ENCODE measurements around the gene FST.

FST gene

DNA sequence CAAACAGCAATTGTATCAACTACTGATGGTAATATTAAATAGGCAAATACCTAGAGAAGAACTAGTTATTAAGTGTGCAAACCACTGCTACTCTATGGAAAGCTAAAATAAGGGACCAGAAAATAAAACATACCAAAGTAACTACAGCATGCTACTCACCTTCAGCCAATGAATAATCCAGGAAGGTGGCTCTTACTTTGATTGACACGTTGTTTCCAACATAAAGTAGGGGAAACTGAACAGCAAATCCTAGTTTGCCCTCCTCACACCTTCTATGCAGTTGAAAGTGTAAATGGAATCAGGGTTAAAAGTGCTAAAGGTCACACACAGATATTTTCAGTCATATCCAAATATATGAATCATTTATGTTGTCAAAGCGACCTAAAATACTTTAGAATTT lies 5.1 kb upstream of the FST start:
- DNase-seq, result no peak

DNA sequence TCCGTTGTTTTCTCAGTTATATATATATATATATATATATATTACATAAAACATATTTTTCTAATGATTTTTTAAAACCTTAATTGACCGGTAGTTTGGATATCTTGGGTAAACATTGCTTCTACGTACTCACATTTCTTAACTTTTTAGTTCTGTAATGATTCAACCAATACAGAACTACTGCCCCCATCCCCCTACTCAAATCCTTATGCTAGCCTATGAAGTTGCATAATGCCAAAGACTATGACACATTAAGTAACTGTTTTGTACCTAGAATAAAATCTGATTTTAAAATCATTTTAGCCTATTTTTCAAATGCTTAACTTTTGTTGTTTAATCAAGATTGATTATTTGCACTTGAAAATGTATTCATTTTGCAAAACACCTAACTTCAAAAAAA lies 4.4 kb upstream of the FST start:
- DNase-seq, result no peak

DNA sequence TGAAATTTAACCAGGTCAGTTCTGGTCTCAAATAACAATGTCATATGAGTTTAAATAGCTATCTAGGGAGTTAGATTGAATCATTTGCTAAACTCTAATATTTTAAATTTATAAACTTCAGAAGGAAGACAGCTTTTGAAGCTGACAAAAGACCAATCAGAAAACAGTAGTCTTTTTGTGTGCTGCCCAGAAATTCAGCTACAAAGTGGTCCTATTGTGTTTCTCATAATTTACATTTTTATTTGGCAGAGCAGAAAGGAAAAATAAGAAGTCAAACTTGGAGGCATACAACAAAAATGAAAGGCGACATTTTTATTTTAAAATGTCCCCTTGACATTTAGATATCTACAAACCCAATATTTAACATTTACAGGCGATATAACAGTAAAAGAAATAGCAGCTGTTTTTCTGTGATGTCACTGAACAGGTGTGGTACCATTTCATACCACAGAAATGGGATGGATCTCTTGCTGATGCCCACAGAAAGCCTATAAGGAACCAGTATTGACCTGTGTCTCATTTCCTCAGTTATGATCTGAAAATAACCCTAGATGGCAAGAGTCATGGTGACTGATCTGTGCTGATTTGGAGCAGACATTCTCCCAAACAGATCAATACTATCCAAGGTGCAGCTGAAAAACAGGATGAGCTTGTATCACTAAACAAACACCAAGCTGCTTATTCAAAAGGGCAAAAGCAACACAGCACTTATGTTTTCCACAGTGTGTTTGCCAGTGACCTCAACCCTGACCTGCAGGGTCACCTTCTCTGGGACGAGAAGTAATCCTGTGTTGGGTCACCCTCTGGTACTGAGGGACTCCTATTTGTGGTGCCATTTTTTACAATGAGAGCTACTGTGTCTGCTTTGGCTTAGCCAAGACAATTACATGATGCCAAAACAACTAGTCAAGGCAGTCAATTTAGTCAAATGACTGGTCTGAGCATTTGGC lies 3.6 kb upstream of the FST start:
- DNase-seq, result no peak

DNA sequence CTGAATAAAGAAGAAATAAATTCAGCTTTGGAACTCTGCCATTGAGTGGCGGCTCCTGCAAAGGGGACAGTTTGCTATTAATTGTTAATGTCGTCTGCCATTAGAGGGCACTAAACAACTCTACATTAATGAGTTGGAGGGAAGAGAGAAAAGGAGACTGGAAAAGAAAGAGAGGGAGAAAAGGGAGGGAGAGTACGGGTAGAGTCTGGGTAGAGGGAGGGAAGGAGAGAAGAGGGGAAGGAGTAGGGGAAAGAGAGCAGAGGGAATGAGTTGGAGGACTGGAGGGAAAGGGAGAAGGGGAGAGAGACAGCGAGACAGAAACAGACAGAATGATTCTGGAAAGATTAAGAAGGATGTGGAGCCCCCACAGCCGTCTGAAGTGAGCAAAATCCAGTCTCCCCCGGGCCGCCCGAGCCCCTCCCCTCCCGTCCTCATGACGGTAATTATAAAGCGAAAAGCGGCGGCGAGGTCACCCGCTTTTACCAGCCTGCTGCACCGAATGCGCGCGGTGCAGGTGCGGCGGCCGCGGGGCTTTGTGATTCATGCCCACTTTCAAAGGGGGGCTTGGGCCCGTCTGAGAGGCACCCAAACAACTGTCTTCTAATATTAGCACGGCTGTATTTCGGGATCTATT lies 1.9 kb upstream of the FST start:
- DNase-seq, result peak; percentile 54 to 74 (median 70)

DNA sequence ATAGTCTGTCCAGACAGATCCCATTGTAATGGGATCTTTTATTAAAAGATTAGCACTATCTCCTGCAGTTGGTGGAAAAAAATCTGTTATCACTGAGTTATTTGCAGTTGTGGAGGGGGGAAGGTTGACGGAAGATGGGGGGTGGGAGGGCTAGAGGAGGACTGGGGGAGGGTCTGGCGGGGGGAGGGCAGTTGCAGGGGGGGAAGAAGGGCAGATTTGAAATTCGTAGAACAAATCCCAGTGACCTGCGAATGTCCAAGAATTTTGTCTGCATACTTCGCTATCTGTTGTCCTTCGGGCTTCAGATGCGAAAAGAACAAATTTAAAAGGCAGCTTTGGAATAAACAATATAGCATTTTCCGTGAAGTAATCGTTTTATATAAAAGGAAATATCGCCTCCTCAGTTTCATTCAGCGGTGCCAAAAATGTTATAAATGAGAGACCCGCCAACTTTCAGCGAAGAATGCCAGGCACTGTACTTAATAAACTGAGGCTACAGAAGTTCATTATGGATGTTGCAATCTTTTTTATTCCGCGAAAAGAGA lies 1.3 kb upstream of the FST start:
- no peak for DNase-seq

DNA sequence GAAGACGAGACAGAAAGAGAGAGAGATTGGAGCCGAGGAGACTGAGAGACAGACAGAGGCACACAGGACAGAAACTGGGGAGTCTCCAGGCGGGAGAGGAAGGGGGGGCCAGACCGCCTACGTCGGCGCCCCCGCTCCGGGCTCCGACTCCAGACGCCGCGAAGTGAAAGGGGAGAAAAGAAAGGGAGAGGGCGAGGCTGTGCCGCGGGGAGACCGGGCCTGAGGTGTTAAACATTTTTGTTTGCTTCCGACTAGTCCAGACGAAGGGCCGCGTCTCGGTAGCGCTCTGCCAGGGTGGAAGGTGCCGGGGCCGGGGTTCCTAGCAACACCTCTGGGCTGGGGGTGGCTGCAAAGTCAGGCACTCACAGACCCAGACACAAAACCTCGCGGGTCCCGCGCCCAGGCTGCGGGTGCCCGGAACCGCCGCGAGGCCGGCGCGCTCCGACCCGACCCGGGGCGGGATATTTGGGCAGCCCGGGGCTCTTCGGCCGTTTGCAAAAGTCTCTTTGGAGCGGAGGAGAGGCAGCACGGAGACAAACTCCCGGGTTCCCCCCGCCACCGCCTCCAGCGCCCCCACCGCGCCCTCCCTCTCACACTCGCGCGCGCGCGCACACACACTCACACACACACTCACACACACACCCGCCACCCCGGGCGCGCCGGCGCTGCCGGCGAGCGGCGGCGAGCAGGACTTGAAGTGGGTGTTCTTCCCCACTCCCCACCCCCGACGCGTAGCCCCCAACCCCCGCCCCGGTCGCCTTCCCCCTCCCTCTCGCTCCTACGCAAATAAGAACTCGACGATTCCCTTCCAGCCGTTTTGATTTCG lies 626 bp upstream of the FST start:
- DNase-seq, result peak; percentile 31 to 56 (median 42)

DNA sequence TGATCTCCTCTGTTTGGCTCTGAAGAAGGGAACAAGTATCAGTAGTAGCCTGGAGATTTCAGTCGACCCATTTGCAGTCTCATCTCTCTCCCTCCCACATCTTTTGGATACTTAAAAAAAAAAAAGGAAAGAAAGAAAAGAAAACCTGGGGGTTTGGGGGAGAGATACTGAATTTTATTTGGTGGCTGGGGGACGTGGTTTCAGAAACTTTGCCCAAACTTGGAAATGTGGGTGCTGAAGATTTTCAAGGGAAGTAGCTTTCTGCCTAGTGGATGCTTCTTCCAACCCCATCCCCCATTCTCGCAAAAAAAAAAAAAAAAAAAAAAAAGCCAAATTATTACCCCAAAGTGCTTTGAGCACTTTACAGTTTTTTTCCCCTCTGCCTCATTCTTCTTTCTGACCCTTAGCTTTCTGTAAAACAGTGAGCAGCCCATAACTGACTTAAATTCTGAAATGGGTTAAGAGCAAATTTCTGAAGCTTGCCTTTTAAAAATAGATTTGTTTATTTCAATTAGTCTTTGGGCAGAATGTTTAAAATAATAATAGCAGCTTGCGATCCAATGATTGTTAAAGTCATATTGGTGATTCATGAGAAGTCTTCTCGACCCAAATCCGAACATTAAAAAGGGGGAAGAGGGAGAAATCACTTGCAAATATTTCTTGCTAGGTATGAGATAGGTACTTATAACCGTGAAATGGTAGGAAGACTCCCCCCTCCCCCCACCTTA lies 894 bp downstream of the FST start:
- DNase-seq, result no peak

DNA sequence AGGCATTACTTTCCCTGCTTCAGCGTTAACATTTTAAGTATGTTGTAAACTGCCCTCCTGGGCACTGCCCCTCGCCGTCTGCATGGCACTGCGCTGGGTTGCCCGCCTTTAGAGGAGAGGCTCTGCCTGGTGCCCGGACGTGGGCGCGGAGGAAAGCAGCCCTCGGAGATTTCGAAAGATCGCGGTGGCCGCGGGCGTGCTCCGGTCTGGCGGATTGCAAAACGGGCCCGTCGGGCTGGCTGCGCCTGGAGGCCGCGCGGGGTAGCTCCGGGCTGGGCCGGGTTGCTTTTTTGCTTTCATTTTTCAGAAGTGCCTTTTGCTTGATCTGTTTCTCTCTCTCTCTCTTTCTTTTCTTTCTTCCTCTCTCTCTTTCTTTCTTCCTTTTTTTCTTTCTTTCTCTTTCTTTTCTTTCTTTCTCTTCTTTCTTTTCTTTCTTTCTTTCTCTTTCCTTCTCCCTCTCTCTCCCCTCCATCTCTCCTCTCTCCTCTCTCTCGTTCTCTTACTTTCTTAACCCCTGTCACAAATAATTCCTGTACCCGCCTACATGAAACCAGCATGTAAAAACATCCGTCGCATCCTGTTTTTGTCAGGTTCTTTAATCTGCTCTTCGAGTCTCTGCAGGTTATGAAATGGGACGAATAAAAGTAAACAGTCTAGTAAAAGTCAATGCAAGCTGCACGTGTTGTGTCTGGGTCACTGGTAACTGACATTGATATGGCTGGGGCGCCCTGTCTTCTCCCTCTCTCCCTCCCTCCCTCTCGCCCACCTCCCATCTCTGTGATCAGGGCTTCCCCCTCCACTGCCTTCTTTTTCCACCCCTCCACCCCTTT lies 1.7 kb downstream of the FST start:
- DNase-seq, result peak; percentile 91 to 96 (median 95)

DNA sequence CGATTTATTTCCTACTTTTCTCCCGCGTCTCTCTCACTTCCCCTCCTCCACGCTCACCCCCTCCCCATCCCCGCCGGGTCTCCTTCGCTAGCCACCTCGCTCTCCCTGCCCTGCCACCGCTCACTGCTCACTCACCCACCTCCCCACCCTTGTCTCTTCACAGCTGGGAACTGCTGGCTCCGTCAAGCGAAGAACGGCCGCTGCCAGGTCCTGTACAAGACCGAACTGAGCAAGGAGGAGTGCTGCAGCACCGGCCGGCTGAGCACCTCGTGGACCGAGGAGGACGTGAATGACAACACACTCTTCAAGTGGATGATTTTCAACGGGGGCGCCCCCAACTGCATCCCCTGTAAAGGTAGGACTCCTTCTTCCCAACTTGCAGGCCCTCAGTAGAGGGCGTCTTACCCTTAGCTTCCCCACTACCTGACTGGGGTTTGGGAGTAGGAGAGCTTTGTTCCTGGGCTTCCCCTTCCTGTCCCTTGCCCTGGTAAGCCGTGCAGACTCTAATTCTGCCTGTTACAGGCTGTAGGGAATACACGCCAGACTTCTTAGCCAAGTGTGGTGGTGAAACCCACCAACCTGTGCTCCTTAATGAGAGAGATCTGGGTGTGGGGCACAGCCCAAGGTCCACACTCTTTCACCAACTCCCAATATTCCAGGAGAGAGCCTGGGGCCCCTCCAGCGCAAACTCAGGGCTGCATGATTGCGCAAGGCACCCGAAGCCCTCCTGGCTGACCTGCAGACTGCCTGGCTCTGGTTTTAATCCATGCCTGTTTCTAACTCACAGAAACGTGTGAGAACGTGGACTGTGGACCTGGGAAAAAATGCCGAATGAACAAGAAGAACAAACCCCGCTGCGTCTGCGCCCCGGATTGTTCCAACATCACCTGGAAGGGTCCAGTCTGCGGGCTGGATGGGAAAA lies 2.5 kb downstream of the FST start:
- DNase-seq, result peak in 2 of 3 donors; percentile 10 to 20

DNA sequence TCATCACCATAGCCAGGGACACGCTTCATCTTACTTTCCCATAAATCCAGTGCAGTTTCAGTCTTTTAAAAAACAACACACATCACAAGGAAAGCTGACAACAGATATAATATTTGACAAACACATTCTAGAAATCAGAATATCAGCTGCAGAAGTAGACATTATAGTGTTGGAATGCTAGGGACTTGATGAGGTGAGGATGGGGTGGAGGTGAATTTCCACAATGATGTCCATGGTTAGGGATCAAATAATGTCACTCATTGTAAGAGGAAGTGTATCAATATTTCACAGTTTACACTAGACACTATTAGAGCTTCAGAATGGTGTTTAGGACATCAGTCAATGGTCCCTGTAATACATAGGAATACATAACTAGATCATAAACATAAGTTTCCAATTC lies 7.0 kb downstream of the FST start:
- no peak for DNase-seq

DNA sequence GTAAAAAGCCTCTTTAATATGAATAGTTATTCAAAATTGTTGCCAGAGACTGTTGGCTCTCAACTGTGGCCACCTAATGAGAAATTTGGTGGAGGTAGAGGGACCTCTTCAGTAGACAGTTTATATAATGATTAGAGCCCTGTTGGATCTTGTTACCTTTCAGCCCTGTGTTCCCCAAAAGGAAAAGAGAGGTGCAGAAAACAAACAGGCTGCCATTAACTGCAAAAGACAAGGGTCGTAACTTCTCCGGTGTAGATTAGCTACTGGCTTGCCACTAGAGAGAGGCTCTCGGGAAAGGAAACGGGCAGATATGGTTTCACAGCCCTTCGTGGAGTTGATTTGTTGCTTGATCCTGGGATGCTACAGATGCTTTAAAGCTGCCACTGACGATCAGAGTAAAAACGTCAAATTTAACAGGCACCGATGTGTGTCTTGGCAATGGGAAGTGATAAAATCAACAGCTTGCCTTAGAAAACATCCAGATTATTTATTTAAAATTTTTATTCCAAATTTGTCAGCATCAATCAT lies 7.8 kb downstream of the FST start:
- DNase-seq, result no peak

DNA sequence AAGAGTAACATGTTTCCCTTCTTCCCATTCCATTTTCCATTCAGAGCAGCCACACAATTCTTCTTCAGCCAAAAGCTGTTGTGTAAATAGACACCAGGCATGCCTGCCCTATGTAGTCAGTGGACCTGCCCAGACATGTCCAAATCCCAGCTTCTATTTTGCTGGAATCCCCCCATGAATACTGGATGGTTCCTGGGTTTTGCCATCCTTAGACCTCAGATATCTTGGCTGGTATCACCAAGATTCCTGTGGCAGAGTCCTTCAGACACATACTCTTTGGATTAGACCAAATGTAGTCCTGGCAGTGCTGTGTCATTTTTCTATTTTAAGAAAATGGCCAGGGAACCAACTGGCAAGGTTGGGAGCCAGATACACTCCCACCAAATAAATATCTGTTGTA lies 10.3 kb downstream of the FST start:
- DNase-seq, result no peak

DNA sequence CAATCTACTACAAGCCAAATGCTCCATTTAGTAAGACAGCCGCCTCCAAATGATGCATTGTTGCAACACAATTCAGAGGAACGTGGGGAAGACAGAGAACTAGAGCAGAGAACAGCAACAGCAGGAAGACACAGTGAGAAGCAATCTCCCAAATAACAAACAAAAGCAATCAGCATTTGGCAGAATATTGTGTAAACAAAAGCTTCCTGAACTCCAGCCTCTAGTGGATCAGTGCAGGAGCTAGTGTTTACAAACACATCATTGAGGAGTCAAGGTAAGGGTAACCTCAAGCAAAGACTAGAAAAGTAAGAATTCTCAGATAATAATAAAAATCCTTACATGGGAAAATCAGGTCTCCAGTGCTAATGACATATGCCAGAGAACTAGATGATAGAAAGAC lies 20.6 kb downstream of the FST start:
- no peak for DNase-seq

DNA sequence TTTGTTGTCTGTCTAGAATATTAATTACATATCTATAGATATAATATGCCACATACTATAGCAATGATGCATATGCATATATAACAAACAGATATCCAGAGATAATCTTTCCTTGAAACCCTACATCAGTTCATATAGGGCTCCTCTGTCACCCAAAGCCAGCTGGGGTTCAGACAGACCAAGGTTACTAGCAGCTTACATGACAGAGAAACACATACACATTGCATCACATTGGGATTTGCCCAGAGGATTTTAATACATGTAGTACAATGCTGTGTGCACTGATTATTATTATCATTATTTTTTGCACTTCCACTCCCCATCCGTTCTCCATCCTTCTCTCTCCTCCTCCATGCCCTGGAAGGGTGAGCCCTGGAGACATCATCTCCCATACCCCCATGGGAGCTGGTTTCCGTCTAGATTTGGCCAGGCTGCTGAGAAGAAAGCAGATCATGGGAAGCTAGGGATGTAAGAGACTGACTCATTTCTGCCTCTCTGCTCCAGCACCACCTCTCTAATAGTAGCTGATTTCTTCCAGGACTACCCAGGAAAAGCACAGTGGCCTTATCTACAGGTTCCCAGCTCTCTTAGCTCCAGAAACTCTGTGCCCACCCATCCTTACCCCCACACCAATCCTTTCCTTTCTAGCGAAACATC lies 23.3 kb downstream of the FST start:
- no peak for DNase-seq

DNA sequence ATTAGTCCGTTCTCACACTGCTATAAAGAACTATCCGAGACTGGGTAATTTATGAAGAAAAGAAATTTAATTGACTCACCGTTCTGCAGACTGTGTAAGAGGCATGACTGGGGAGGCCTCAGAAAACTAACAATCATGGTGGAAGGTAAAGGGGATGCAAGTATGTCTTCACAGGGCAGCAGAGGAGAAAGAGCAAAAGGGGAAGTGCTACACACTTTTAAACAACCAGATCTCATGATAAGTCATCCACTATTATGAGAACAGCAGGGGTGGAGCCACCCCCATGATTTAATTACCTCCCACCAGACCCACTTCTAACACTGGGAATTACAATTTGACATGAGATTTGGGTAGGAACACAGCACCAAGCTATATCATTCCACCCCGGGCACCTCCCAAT lies 26.6 kb downstream of the FST start:
- peak in 2 of 3 donors; percentile 5 to 6 for DNase-seq

DNA sequence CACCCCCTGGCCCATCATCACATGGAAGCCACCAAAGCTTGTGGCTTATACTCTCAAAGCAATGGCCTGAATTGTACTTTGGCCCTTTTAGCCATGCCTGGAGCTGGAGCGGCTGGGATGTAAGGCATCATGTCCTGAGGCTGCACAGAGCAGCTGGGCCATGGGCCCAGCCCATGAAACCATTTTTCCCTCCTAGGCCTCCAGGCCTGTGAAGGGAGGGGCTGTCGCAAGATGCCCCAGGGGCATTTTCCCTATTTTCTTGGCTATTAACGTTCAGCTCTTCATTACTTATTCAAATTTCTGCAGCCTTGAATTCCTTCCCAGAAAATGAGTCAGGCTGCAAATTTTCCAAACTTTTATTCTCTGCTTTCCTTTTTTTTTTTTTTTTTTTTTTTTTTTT lies 27.7 kb downstream of the FST start:
- DNase-seq, result no peak

DNA sequence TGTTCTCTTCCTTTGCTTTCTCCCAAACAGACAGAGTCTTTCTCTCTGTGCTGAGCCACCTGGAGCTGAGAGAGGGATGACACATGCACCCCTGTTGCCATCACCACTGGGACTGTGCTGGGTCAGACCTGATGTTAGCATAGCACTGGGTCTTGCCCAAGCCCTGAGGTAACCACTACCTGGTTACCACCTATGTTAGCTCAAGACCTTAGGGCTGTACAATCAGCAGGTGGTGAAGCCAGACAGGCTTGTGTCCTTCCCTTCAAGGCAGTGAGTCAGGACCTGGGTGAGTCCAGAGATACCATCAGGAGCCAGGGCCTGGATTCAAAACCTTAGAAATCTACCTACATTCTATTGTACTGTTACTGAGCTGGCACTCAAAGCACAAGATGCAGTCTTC lies 32.1 kb downstream of the FST start:
- no peak for DNase-seq

DNA sequence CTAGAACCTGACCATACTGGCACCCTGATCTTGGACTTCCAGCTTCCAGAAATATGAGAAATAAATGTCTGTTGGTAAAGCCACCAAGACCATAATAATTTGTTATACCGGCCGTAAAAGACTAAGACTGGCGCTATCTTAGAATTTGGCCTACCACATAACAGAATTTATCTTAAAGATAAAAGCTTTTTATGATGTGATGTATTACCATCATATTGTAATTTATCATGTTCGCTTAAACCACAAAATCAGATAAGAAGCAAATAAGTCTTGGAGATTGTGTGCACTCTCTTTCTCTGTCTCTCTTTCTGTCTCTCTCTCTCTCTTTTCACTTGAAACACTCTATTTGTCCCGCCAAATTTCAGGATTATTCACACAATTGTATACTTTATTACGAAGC lies 35.6 kb downstream of the FST start:
- DNase-seq, result no peak

DNA sequence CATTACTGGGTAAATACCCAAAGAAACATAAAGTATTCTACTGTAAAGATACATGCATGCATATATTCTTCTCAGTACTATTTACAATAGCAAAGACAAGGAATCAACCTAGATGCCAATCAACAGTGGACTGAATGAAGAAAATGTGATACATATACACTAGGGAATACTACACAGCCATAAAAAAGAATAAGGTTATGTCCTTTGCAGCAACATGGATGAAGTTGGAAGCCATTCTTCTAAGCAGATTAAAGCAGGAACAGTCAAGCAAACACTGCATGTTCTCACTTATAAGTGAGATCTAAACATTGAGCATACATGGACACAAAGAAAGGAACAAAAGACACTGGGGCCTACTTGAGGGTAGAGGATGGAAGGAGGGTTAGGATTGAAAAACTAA lies 40.4 kb downstream of the FST start:
- no peak for DNase-seq

Measured in suppressor macrophage treated with lipopolysaccharide for 1 hour (primary cell).